ENCODE data around the gene HMHB1.

- TF ChIP-seq CTCF (IDR thresholded peaks at IDR 0.05; ENCODE audit: low read depth, low read length) (no peak), EZH2phosphoT487 (IDR thresholded peaks at IDR 0.05; ENCODE audit: low read depth) (no peak)
Measured at GRCh38 chr5:143767162-143767561, 44.8 kb upstream of the HMHB1 start.
